HG03066 (cell line): Measurements from ENCODE around the gene LAMA5.

Experiments used
- ATAC-seq: cut with Tn5 transposase; IDR thresholded peaks from one replicate; pipeline ENCODE4 v1.9.1; 2021; ENCODE audit warnings: low read depth; ENCODE audit not compliant: unreplicated experiment

The LAMA5 gene

GRCh38 chr20:62367136-62367632, at the start of gene LAMA5:
Gene LAMA5 (minus strand): TSS chr20:62367312. CDS start chr20:62367245, 67 bp downstream.
- no peak for ATAC-seq

- ATAC-seq = no peak
These were observed 48.4 kb upstream of the LAMA5 start for GRCh38 chr20:62415354-62416111.

- ATAC-seq = no peak
These were observed 46.9 kb upstream of the LAMA5 start for GRCh38 chr20:62413896-62414481.

- no peak for ATAC-seq
These were observed 46.0 kb upstream of the LAMA5 start for GRCh38 chr20:62413025-62413570.

- no peak for ATAC-seq
These were observed 45.3 kb upstream of the LAMA5 start for GRCh38 chr20:62412194-62413024.

GRCh38 chr20:62411479-62412193, 44.5 kb upstream of the LAMA5 start:
- ATAC-seq = no peak

- ATAC-seq = no peak
These were observed 43.8 kb upstream of the LAMA5 start for GRCh38 chr20:62410746-62411478.

GRCh38 chr20:62409931-62410745, 43.0 kb upstream of the LAMA5 start:
- ATAC-seq = no peak

- ATAC-seq = no peak
These were observed 42.2 kb upstream of the LAMA5 start for GRCh38 chr20:62409086-62409853.

- no peak for ATAC-seq
These were observed 41.5 kb upstream of the LAMA5 start for GRCh38 chr20:62408640-62409039.

GRCh38 chr20:62408055-62408454, 40.9 kb upstream of the LAMA5 start:
- ATAC-seq = no peak

- ATAC-seq = peak; percentile 82
These were observed 40.3 kb upstream of the LAMA5 start, which contains the start of gene CABLES2 for GRCh38 chr20:62407221-62407992. Gene CABLES2 (minus strand): TSS chr20:62407285. CDS start chr20:62407276, 9 bp downstream.

GRCh38 chr20:62406635-62407176, 39.6 kb upstream of the LAMA5 start:
- ATAC-seq = no peak

GRCh38 chr20:62405981-62406513, 38.9 kb upstream of the LAMA5 start:
- no peak for ATAC-seq

GRCh38 chr20:62405108-62405980, 38.2 kb upstream of the LAMA5 start:
- ATAC-seq = no peak

GRCh38 chr20:62404761-62405107, 37.6 kb upstream of the LAMA5 start:
- no peak for ATAC-seq
